ENCODE results near the gene MUC5B.

Gene MUC5B

DNA sequence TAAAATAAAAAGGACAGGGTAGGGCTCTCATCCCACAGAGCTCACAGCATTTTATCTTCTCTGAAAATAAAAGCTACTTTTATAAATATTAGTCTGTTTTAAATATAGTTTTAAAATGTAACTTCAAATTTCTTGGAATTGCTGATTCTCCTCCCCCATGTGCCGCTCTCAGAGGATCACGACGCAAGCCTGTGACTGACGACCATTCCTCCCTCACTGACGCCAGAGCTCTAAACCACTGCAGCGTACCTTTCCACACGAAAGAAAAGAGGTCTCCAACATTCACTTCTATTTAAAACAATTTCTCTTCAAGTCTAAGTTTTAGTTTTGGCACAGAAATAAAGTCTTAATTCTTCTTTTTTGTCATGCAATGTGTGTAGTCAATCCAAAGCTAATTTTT, 77.3 kb downstream of the MUC5B start:
- TF ChIP-seq SIN3A (IDR thresholded peaks at IDR 0.05; ENCODE audit: borderline replicate concordance, insufficient read depth, low read length): no peak
- no peak for TF ChIP-seq POLR2AphosphoS5 (IDR thresholded peaks at IDR 0.05; ENCODE audit: low read depth, low read length)
- no peak for TF ChIP-seq FOXP2 (optimal IDR thresholded peaks at IDR 0.05; ENCODE audit: borderline replicate concordance, extremely low read depth, extremely low read length, insufficient read depth)
- no peak for TF ChIP-seq TAF1 (IDR thresholded peaks at IDR 0.05; ENCODE audit: borderline replicate concordance, insufficient read depth, low read length)
- TF ChIP-seq, protein P1, sequence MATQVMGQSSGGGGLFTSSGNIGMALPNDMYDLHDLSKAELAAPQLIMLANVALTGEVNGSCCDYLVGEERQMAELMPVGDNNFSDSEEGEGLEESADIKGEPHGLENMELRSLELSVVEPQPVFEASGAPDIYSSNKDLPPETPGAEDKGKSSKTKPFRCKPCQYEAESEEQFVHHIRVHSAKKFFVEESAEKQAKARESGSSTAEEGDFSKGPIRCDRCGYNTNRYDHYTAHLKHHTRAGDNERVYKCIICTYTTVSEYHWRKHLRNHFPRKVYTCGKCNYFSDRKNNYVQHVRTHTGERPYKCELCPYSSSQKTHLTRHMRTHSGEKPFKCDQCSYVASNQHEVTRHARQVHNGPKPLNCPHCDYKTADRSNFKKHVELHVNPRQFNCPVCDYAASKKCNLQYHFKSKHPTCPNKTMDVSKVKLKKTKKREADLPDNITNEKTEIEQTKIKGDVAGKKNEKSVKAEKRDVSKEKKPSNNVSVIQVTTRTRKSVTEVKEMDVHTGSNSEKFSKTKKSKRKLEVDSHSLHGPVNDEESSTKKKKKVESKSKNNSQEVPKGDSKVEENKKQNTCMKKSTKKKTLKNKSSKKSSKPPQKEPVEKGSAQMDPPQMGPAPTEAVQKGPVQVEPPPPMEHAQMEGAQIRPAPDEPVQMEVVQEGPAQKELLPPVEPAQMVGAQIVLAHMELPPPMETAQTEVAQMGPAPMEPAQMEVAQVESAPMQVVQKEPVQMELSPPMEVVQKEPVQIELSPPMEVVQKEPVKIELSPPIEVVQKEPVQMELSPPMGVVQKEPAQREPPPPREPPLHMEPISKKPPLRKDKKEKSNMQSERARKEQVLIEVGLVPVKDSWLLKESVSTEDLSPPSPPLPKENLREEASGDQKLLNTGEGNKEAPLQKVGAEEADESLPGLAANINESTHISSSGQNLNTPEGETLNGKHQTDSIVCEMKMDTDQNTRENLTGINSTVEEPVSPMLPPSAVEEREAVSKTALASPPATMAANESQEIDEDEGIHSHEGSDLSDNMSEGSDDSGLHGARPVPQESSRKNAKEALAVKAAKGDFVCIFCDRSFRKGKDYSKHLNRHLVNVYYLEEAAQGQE (IDR thresholded peaks at IDR 0.05; ENCODE audit: insufficient read depth in 1 of 2, low read depth in 2 of 2, low read length in 2 of 2): no peak

DNA sequence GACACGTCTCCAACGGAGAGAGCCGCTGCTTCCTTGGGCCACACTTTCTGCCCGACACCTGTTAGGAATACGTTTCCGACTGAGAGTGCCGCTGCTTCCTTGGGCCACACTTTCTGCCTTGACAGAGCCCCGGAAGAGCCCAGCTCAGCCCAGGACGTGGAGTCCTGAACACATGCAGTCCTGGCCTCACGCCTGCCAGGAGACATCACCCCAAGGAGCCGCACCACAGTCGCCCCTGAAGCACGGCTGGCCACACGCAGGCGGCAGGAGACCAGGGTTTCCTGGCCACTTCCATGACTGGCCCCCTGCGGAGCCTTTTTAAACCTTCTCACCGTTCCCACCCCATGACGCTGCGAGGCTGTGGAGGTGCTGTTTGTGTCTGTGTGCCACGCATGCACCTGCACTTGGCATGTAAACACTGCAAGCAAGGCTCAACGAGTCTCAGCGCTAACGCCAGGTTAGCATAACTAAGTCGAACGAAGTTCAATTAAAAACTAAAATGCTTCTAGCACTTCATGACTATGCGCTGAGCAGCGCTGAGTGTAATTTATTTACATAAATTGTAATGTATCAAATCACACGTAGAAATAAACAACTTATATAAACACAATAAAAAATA, 77.8 kb downstream of the MUC5B start:
- no peak for TF ChIP-seq POLR2AphosphoS5 (IDR thresholded peaks at IDR 0.05; ENCODE audit: low read depth, low read length)
- no peak for TF ChIP-seq SIN3A (IDR thresholded peaks at IDR 0.05; ENCODE audit: borderline replicate concordance, insufficient read depth, low read length)
- no peak for TF ChIP-seq FOXP2 (optimal IDR thresholded peaks at IDR 0.05; ENCODE audit: borderline replicate concordance, extremely low read depth, extremely low read length, insufficient read depth)
- TF ChIP-seq, protein P1 (IDR thresholded peaks at IDR 0.05; ENCODE audit: insufficient read depth in 1 of 2, low read depth in 2 of 2, low read length in 2 of 2): no peak
- no peak for TF ChIP-seq TAF1 (IDR thresholded peaks at IDR 0.05; ENCODE audit: borderline replicate concordance, insufficient read depth, low read length)

DNA sequence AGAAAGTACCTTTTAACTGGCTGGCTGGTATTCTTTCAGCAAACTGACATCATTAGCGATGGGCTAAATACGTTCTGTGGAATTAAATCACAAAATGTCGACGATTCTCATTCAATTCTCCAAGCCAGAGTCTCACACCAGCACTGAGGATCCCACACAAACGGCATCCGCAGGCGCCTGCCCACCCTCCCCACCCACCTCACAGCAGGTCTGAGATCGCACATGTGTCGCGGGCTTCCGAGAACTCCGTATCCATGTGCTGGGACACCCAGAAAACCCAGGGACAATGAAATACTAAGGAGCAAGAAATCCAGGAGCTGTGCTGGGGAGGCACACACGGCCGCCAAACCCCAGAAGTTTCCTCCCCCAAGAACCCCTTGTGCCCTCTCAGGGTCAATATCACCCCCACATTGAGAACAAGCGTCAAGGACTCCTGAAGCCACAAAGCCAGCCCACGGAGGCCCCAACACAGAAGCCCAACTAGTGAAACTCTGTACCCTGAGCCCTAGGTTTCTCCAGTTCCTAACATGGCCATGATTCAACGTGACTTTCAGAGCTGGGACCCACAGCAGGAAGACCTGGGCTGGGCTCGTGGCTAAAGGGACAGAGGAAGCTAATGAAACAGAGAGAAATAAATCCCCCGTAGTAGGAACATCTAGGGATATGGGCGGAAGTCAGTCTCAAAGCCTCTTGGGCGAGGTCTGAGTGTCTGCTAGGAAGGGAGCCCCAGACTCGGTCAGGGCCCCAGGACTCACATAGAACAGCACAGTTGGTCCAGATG, 78.5 kb downstream of the MUC5B start:
- no peak for TF ChIP-seq POLR2AphosphoS5 (IDR thresholded peaks at IDR 0.05; ENCODE audit: low read depth, low read length)
- no peak for TF ChIP-seq TAF1 (IDR thresholded peaks at IDR 0.05; ENCODE audit: borderline replicate concordance, insufficient read depth, low read length)
- TF ChIP-seq FOXP2 (optimal IDR thresholded peaks at IDR 0.05; ENCODE audit: borderline replicate concordance, extremely low read depth, extremely low read length, insufficient read depth): no peak
- TF ChIP-seq, protein P1 (IDR thresholded peaks at IDR 0.05; ENCODE audit: insufficient read depth in 1 of 2, low read depth in 2 of 2, low read length in 2 of 2): no peak

DNA sequence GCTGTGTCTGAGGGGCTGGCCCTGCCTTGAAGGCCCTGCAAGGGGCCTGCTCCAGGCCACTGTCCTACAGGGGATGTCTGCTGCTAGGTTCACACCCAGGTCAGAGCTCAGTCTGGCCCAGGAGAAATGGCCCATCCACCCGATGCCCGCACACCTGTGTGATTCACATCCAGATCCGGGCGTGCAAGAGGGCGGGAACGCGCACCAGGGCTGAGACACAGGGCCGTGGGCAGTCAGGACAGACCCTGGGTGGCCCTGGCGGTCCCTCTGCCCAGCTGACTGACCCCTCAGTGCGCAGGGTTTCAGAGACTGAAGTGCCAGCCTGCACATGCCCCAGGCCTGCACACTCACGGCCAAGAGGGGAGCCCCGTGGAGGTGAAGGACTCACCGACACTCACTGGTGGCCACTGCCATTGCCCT, 79.2 kb downstream of the MUC5B start:
- TF ChIP-seq FOXP2 (optimal IDR thresholded peaks at IDR 0.05; ENCODE audit: borderline replicate concordance, extremely low read depth, extremely low read length, insufficient read depth): no peak
- no peak for TF ChIP-seq POLR2AphosphoS5 (IDR thresholded peaks at IDR 0.05; ENCODE audit: low read depth, low read length)
- TF ChIP-seq, protein P1 (IDR thresholded peaks at IDR 0.05; ENCODE audit: insufficient read depth in 1 of 2, low read depth in 2 of 2, low read length in 2 of 2): no peak
- TF ChIP-seq SIN3A (IDR thresholded peaks at IDR 0.05; ENCODE audit: borderline replicate concordance, insufficient read depth, low read length): no peak
- TF ChIP-seq TAF1 (IDR thresholded peaks at IDR 0.05; ENCODE audit: borderline replicate concordance, insufficient read depth, low read length): no peak
